GM06990 (cell line): ENCODE data around the gene TSC22D1.

Experiments
- DNase-seq: peaks from one replicate; pipeline ENCODE4 v3.0.0-alpha.2; 2011; ENCODE audit not compliant: insufficient read length; ENCODE audit errors: extremely low read depth
- H3K27me3 ChIP-seq: replicated peaks from 2 replicates; pipeline ENCODE4 v1.6.0; 2011; ENCODE audit warnings: low read length; ENCODE audit not compliant: control insufficient read depth, insufficient read depth
- H3K36me3 ChIP-seq: 2 replicates; pipeline ENCODE4 v1.5.1; 2011; ENCODE audit warnings: low read length; ENCODE audit not compliant: control insufficient read depth, insufficient read depth
- H3K4me3 ChIP-seq: replicated peaks from 2 replicates; pipeline ENCODE4 v1.5.1; 2011; ENCODE audit warnings: low read depth, mild to moderate bottlenecking, control low read depth, low read length
- TF ChIP-seq, protein P1 (sequence below): IDR thresholded peaks from 2 replicates; pipeline ENCODE4 v1.5.1; 2011; ENCODE audit warnings: low read length, control low read depth, mild to moderate bottlenecking, inconsistent platforms; ENCODE audit not compliant: insufficient read depth, poor library complexity, severe bottlenecking

TSC22D1 gene

DNA sequence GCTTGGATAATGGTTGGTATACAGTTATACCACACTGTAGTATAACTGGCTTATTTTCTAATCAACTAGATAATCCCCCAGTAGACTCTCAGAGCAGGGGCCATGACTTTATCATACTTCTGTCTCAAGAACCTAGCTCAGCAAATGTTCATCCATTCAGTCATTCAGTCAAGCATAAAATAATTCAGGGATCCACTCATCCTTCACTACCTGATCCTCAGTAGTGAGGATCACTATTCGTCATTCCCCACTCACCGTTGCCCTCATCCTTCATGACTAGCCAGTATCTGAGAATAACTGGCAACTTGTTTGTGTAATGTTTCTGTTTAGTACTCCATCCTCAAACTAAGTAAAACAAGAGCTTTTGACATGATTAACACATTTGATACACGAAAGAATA lies 77.6 kb downstream of the TSC22D1 start:
- Histone ChIP-seq H3K4me3 (no peak overlapping the region), H3K27me3 (no peaks in the 10 kb centered on the region), H3K36me3 (no peaks in the 10 kb centered on the region)
- TF ChIP-seq, protein P1, sequence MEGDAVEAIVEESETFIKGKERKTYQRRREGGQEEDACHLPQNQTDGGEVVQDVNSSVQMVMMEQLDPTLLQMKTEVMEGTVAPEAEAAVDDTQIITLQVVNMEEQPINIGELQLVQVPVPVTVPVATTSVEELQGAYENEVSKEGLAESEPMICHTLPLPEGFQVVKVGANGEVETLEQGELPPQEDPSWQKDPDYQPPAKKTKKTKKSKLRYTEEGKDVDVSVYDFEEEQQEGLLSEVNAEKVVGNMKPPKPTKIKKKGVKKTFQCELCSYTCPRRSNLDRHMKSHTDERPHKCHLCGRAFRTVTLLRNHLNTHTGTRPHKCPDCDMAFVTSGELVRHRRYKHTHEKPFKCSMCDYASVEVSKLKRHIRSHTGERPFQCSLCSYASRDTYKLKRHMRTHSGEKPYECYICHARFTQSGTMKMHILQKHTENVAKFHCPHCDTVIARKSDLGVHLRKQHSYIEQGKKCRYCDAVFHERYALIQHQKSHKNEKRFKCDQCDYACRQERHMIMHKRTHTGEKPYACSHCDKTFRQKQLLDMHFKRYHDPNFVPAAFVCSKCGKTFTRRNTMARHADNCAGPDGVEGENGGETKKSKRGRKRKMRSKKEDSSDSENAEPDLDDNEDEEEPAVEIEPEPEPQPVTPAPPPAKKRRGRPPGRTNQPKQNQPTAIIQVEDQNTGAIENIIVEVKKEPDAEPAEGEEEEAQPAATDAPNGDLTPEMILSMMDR: no peak
- DNase-seq: no peak

DNA sequence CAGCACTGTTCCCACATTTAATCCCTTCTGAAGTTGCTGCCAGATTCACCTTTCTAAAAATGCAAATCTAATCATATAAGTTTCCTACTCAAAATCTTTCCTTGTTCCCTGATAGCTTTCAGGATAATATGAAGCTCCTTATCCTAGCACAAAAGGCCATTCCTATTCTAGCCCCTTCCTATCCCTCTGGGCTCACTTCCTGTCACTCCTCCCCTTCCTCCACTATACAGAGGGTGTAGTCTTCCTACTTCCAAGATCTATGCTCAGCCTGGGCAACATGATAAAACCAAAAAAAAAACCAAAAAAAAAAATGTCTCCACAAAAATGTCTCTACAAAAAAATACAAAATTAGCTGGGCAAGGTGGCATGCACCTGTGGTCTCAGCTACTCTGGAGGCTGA lies 78.3 kb downstream of the TSC22D1 start:
- Histone ChIP-seq H3K27me3 (no peaks in the 10 kb centered on the region), H3K4me3 (no peak overlapping the region), H3K36me3 (no peaks in the 10 kb centered on the region)
- TF ChIP-seq, protein P1: no peak
- no peak for DNase-seq

DNA sequence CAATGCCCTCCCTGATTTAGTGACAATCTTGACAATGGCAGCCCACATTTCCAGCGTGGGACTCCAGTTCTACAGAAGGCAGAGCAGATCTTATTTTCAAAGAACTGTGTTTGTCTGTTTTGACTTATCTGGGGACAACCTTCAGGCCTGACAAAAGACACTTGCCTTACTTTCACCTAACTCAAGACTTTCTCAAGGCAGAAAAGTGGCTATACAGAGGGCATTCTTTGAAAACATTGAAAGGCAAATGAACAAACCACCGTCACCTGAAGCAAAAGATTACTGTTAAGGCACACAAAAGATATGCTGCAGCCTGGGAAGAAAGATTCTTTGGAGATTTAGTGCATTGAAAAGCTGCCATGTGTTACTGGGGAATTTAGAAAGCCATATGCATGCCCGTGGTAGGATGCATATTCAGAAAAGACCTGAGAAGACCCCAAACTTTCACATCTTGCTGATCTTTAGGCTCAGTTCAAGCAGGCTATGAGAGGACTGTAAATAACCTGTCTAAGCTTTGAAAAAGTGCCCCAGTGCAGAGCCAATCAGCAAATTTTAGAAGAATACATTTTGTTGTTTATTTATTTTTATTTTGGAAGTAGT lies 82.8 kb downstream of the TSC22D1 start:
- DNase-seq: no peak
- TF ChIP-seq, protein P1: no peak
- no peak overlapping the region for H3K4me3 ChIP-seq
- H3K27me3 ChIP-seq: no peaks in the 10 kb centered on the region
- H3K36me3 ChIP-seq: no peaks in the 10 kb centered on the region

DNA sequence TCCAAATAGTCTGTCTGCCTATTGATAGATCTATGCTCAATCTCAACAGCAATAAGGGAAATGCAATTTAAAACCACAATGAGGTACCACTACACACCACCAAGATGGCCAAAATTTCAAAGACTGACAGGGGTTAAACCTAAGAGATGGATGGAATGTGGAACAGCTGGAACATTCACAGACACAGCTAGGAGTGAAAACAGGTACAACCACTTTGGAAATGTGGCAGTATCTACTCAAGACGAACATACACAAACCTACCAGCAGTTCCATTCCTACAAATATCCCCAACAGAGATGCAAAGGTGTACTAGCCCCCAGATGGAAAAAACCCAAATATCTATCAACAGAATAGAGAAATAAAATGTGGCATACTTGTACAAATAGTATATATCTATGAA lies 86.4 kb downstream of the TSC22D1 start:
- Histone ChIP-seq H3K4me3 (no peak overlapping the region), H3K36me3 (no peaks in the 10 kb centered on the region), H3K27me3 (no peaks in the 10 kb centered on the region)
- DNase-seq: no peak
- TF ChIP-seq, protein P1: no peak

DNA sequence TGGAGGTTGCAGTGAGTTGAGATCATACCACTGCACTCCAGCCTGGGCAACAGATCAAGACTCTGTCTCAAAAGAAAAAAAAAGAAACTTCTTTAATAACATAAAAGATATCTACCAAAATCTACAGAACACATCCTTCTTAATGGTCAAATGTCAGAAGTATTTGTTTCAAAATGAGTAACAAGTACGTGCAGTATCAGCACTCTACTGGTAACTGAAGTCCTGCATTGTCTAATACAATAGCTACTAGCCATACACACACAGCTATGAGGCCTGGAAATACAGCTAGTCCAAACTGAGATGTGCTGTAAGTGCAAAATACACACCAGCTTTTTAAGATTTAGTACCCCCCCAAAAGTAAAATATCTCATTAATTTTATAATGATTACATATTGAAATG lies 88.1 kb downstream of the TSC22D1 start:
- H3K36me3 ChIP-seq: no peaks in the 10 kb centered on the region
- DNase-seq: peak; percentile 12
- TF ChIP-seq, protein P1: no peak

More for the DNA sequence above, 88.1 kb downstream of the TSC22D1 start:
- Histone ChIP-seq H3K4me3 (no peak overlapping the region), H3K27me3 (no peaks in the 10 kb centered on the region)
